NT2/D1 (cell line): Measurements from ENCODE around the gene WASL.

Source experiments
- YY1 ChIP-seq: IDR thresholded peaks from 2 replicates; pipeline ENCODE4 v1.6.1; 2011; ENCODE audit not compliant: insufficient read length, insufficient read depth
- ZNF274 ChIP-seq: IDR thresholded peaks from 2 replicates; pipeline ENCODE4 v1.6.1; 2011; ENCODE audit warnings: mild to moderate bottlenecking, low read depth, low read length

DNA sequence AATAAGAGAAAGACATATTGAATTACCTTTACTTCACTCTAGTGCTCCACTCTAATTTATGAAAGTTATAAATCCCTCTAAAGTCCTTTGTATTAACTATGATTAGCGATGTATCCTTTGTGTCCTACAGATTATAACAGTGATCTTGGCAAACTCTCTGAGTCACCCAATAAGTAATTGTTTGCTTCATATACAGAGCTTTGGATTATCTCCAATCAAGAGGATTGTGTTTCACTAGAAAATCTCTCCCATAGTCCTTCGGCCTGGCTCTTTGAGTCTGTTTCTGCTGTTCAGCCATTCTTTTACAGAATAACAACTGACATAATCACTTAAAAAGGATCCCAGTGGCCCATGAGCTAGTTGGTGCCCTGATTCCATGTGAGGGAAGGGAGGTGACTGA is 83.6 kb downstream of the WASL start:
- TF ChIP-seq ZNF274 (no peak), YY1 (no peak)
